ENCODE results near the gene PRSS22. TPM values are rescaled to one million over a fixed set of nuclear protein-coding genes. Genes with fewer than 3 reads are reported as not detected.

PRSS22 gene
- total RNA-seq, 2 donors from 2014 or later = 18.6 to 30.9 TPM

- Histone ChIP-seq H3K9me3 (no peaks in the 10 kb centered on the region), H3K4me1 (replicated peaks) (no peaks in the 10 kb centered on the region), H3K27ac (no peak overlapping the region), H3K27me3 (replicated peaks; ENCODE audit: insufficient read depth) (no peaks in the 10 kb centered on the region), H3K4me3 (no peak overlapping the region), H3K36me3 (no peaks in the 10 kb centered on the region)
- WGBS = 53% methylated on average over 15 of the region's 15 CpGs
- TF ChIP-seq POLR2AphosphoS5 (IDR thresholded peaks at IDR 0.05) = no peak
- no peak for TF ChIP-seq CTCF (IDR thresholded peaks at IDR 0.05)
- TF ChIP-seq POLR2A (IDR thresholded peaks at IDR 0.05) = no peak
- no peak for DNase-seq (ENCODE audit: low spot score)
- intact Hi-C loops (cut with DNase I) = no loop called here
These were observed 46.1 kb downstream of the PRSS22 start for GRCh38 chr16:2811703-2812471.

- Histone ChIP-seq H3K27ac (no peak overlapping the region), H3K36me3 (no peaks in the 10 kb centered on the region), H3K9me3 (no peaks in the 10 kb centered on the region), H3K27me3 (replicated peaks; ENCODE audit: insufficient read depth) (no peaks in the 10 kb centered on the region), H3K4me3 (no peak overlapping the region), H3K4me1 (replicated peaks) (no peaks in the 10 kb centered on the region)
- intact Hi-C loops (cut with DNase I) = no loop called here
- WGBS = 85% methylated on average over 6 of the region's 6 CpGs
- TF ChIP-seq CTCF (IDR thresholded peaks at IDR 0.05) (no peak), POLR2A (IDR thresholded peaks at IDR 0.05) (no peak), POLR2AphosphoS5 (IDR thresholded peaks at IDR 0.05) (no peak)
- no peak for DNase-seq (ENCODE audit: low spot score)
These were observed 47.3 kb downstream of the PRSS22 start for GRCh38 chr16:2810651-2811050.

- no peak overlapping the region for H3K4me3 ChIP-seq
- intact Hi-C loops (cut with DNase I) = no loop called here
- H3K9me3 ChIP-seq = no peaks in the 10 kb centered on the region
- WGBS = 74% methylated on average over 3 of the region's 3 CpGs
- H3K36me3 ChIP-seq = no peaks in the 10 kb centered on the region
- DNase-seq (ENCODE audit: low spot score) = no peak
- no peaks in the 10 kb centered on the region for H3K27me3 ChIP-seq (replicated peaks; ENCODE audit: insufficient read depth)
- no peaks in the 10 kb centered on the region for H3K4me1 ChIP-seq (replicated peaks)
- TF ChIP-seq CTCF (IDR thresholded peaks at IDR 0.05) (no peak), POLR2A (IDR thresholded peaks at IDR 0.05) (no peak), POLR2AphosphoS5 (IDR thresholded peaks at IDR 0.05) (no peak)
- H3K27ac ChIP-seq = no peak overlapping the region
These were observed 48.7 kb downstream of the PRSS22 start for GRCh38 chr16:2809149-2809760.

GRCh38 chr16:2808181-2808580 is 49.8 kb downstream of the PRSS22 start:
- Histone ChIP-seq H3K9me3 (no peaks in the 10 kb centered on the region), H3K4me1 (replicated peaks) (no peaks in the 10 kb centered on the region), H3K36me3 (no peaks in the 10 kb centered on the region), H3K4me3 (no peak overlapping the region), H3K27me3 (replicated peaks; ENCODE audit: insufficient read depth) (no peaks in the 10 kb centered on the region), H3K27ac (no peak overlapping the region)
- DNase-seq (ENCODE audit: low spot score) = no peak
- intact Hi-C loops (cut with DNase I) = no loop called here
- WGBS = 93% methylated on average over 7 of the region's 7 CpGs
- TF ChIP-seq POLR2A (IDR thresholded peaks at IDR 0.05) = no peak
- TF ChIP-seq CTCF (IDR thresholded peaks at IDR 0.05) = no peak
- no peak for TF ChIP-seq POLR2AphosphoS5 (IDR thresholded peaks at IDR 0.05)

- DNase-seq (ENCODE audit: low spot score) = no peak
- Histone ChIP-seq H3K4me3 (no peak overlapping the region), H3K9me3 (no peaks in the 10 kb centered on the region), H3K27ac (no peak overlapping the region), H3K4me1 (replicated peaks) (no peaks in the 10 kb centered on the region), H3K36me3 (no peaks in the 10 kb centered on the region), H3K27me3 (replicated peaks; ENCODE audit: insufficient read depth) (no peaks in the 10 kb centered on the region)
- 77% methylated on average over 5 of the region's 5 CpGs for WGBS
- intact Hi-C loops (cut with DNase I) = no loop called here
- TF ChIP-seq CTCF (IDR thresholded peaks at IDR 0.05) (no peak), POLR2AphosphoS5 (IDR thresholded peaks at IDR 0.05) (no peak), POLR2A (IDR thresholded peaks at IDR 0.05) (no peak)
These were observed 51.7 kb downstream of the PRSS22 start for GRCh38 chr16:2806286-2806685.

Data from prostate gland (tissue), 2 donors.